ENCODE data around the gene TPD52L2. TPM values are rescaled to one million over a fixed set of nuclear protein-coding genes. Genes with fewer than 3 reads are reported as not detected.
"Not testable (repeated sequence)": the region's sequence is repeated elsewhere in the genome, so short reads cannot be mapped to it uniquely, and the experiment has no call there.

TPD52L2 gene
- total RNA-seq, 1 donor, result 54.8 TPM

DNA sequence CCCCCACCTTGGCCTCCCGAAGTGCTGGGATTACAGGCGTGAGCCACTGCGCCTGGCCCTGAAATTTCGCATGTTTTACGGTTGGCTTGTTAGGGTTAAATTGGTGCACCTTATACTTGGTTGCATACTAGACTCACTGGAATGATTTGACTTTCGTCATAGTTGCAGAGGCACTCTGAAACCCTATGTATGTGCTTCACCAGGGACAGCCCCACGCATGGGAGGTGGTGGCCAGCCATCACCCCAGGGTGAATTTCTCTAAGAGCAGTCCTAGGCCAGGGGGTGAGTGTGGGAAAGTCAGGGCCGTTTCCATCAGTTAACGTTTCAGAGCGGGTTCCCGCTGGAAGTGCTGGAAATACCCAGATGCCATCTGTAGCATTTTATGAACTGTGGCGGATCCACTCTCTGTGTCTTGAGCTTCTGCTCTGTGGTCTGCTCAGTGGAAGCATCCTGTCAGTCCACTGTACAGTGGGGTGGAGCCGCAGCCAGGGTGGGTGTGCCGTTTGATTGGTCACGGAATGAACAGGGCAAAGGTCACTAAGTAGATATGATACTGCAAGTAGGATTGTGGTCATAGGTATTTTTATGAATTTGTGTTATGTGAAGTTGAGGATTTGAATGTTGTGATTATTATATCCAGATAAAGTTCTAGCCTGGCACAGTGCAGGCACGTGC is 43.1 kb downstream of the TPD52L2 start:
- H3K4me1 ChIP-seq (ENCODE audit: insufficient read depth, low read length), result peaks cover 82% of the 10 kb centered on the region
- H3K4me3 ChIP-seq (ENCODE audit: low read length), result no peak overlapping the region
- no peaks in the 10 kb centered on the region for H3K27me3 ChIP-seq (ENCODE audit: insufficient read depth, low read length)
- no peaks in the 10 kb centered on the region for H3K9me3 ChIP-seq (ENCODE audit: low read depth, low read length)

DNA sequence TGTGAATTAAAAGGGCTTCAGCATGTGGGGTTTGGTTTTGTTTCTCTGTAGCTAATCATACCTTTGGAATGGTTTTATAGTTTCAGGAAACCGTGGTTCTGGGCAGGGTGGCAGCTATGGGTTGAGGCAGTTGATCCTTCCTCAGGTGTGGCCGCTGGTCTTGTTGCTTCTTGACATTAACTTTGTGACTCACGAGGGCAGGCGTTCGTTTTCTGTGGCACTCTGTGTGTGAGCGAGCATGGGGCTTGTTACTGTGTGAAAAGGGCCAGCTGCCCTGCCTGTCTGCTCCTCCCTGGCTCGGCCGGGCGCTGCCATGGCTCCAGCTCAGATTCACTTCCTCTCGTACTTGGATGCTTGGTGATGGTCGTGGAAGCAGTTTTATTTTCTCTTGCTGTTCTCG is 46.1 kb downstream of the TPD52L2 start:
- Histone ChIP-seq H3K9me3 (ENCODE audit: low read depth, low read length) (no peaks in the 10 kb centered on the region), H3K27me3 (ENCODE audit: insufficient read depth, low read length) (no peaks in the 10 kb centered on the region), H3K4me3 (ENCODE audit: low read length) (no peak overlapping the region), H3K4me1 (ENCODE audit: insufficient read depth, low read length) (peaks cover 60% of the 10 kb centered on the region)

DNA sequence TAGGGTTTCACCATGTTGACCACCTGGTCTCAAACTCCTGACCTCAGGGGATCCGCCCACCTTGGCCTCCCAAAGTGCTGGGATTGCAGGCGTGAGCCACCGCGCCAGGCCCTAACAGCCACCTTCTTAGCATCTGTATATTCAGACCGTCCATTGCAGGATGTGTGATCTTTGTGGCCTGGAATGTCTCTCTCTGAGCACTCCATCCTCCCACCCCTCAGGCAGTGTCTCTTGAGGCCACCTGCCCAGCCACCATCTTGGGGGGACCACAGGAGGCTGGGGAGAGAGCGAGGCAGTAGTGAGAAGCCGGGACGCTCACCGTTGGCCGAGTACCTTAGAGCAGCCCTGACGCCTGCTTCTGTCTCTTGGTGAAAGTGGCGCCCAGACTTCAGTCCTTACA is 48.7 kb downstream of the TPD52L2 start:
- Histone ChIP-seq H3K4me1 (ENCODE audit: insufficient read depth, low read length) (peaks cover 36% of the 10 kb centered on the region), H3K9me3 (ENCODE audit: low read depth, low read length) (no peaks in the 10 kb centered on the region), H3K27me3 (ENCODE audit: insufficient read depth, low read length) (no peaks in the 10 kb centered on the region), H3K4me3 (ENCODE audit: low read length) (no peak overlapping the region)

DNA sequence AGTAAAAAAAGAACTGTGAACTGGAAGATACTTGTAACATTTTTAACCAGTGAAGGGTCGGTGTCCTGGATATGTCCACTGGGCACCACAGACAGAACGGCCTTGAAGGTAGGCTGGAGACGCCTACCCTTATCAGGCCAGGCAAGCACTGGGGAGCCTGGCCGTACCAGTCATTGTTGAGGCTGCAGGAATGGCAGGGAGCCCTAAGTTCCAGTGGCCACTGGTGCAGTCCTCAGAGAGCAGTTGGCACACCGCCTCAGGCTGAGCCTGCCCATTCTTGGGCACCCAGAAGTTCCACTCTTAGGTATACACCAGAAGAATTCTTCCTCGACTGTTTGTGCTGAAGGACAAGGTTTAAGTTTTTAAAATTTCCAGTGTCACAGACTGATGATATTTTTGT is 50.4 kb downstream of the TPD52L2 start:
- H3K27me3 ChIP-seq (ENCODE audit: insufficient read depth, low read length), result no peaks in the 10 kb centered on the region
- H3K4me1 ChIP-seq (ENCODE audit: insufficient read depth, low read length), result peaks cover 29% of the 10 kb centered on the region
- H3K4me3 ChIP-seq (ENCODE audit: low read length), result no peak overlapping the region
- no peaks in the 10 kb centered on the region for H3K9me3 ChIP-seq (ENCODE audit: low read depth, low read length)

DNA sequence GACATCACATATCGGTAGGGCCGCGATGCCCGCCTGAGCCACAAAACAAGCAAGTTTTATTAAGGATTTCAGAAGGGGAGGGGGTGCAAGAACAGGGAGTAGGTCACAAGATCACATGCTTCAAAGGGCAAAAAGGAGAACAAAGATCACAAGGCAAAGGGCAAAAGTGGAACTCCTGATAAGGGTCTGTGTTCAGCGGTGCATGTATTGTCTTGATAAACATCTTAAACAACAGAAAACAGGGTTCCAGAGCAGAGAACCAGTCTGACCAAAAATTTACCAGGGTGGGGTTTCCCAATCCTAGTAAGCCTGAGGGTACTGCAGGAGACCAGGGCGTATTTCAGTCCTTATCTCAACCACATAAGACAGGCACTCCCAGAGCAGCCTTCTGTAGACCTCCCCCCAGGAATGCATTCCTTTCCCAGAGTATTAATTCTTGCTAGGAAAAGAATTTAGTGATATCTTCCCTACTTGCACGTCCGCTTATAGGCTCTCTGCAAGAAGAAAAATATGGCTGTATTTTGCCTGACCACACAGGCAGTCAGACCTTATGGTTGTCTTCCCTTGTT is 51.4 kb downstream of the TPD52L2 start:
- H3K4me3 ChIP-seq (ENCODE audit: low read length); H3K27me3 ChIP-seq (ENCODE audit: insufficient read depth, low read length); H3K9me3 ChIP-seq (ENCODE audit: low read depth, low read length): not testable (repeated sequence)
- H3K4me1 ChIP-seq (ENCODE audit: insufficient read depth, low read length), result peaks cover 19% of the 10 kb centered on the region

DNA sequence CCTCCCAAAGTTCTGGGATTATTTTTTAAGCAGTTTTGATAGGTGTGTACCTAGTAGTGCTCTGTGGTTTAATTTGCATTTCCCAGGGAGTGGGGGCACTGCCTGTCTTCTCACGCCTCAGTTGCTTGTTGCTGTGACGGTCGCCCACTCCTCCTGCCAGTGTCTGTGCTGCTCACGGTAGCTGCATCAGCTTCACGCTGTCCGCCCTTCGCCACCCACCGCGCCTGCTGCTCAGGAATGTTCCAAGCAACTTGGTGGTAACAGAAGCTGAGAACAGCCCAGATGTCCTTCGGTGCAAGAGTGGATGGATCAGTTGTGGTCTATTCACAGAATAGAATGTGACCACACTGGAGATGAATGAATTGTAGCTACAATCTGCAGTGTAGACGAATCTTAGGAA is 52.7 kb downstream of the TPD52L2 start:
- Histone ChIP-seq H3K4me1 (ENCODE audit: insufficient read depth, low read length) (peaks cover 6% of the 10 kb centered on the region), H3K4me3 (ENCODE audit: low read length) (no peak overlapping the region), H3K27me3 (ENCODE audit: insufficient read depth, low read length) (no peaks in the 10 kb centered on the region), H3K9me3 (ENCODE audit: low read depth, low read length) (no peaks in the 10 kb centered on the region)

DNA sequence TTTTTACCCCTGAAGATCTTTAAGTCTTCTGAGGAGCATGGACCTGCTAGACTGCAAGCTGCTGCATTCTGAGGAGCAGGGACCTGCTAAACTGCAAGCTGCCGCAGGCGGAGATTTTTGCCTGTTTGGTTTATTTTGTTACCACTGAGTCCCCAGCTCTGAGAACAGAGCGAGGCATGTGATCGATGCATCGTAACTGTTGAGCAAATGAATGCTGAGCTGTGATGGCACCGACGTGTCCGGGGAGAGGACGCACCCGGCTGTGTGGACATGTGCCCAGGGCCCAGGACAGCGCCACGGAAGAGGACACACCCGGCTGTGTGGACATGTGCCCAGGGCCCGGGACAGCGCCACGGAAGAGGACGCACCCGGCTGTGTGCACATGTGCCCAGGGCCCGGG is 54.1 kb downstream of the TPD52L2 start:
- H3K4me1 ChIP-seq (ENCODE audit: insufficient read depth, low read length), result no peaks in the 10 kb centered on the region
- no peak overlapping the region for H3K4me3 ChIP-seq (ENCODE audit: low read length)
- no peaks in the 10 kb centered on the region for H3K9me3 ChIP-seq (ENCODE audit: low read depth, low read length)
- no peaks in the 10 kb centered on the region for H3K27me3 ChIP-seq (ENCODE audit: insufficient read depth, low read length)

DNA sequence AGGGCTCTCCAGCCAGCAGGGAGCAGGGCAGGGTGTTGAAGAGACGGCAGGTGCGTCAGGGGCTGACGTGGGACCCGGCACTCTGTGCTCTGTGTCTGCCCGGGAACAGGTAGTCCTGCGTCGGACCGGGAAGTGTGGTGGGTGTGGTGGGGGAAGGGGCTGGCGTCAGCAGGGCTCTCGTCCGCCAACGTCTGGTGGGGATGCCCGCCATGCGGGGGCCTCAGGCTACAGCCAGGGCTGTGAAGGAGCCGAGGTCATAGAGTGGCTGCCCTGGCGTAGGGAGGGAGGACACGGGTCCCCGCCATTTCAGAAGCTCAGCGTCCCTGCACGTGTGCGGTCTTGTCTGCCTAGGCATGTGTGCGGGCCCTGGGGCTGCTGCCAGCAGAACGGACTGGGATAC is 55.2 kb downstream of the TPD52L2 start:
- Histone ChIP-seq H3K9me3 (ENCODE audit: low read depth, low read length) (no peaks in the 10 kb centered on the region), H3K4me1 (ENCODE audit: insufficient read depth, low read length) (no peaks in the 10 kb centered on the region), H3K4me3 (ENCODE audit: low read length) (no peak overlapping the region), H3K27me3 (ENCODE audit: insufficient read depth, low read length) (no peaks in the 10 kb centered on the region)

DNA sequence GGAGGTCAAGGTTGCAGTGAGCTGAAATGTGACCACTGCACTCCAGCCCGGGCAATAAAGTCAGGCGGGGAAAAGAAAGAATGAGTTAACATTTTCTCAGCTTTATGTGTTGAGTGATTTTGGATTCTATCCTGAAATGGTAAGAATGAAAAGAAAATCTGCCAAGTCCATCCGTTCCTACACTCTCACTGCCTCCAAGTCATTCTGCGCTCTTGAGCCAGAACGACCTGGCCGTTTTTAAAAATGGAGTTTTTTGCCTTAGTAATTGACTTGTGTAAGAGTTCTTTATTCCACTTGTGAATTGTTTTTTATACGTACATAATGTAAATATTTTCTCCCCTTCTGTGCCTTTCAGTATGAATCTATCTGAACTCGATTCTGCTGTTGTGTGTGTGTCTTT is 58.6 kb downstream of the TPD52L2 start:
- H3K27me3 ChIP-seq (ENCODE audit: insufficient read depth, low read length), result no peaks in the 10 kb centered on the region
- H3K9me3 ChIP-seq (ENCODE audit: low read depth, low read length), result no peaks in the 10 kb centered on the region
- H3K4me1 ChIP-seq (ENCODE audit: insufficient read depth, low read length), result no peaks in the 10 kb centered on the region
- H3K4me3 ChIP-seq (ENCODE audit: low read length), result no peak overlapping the region

DNA sequence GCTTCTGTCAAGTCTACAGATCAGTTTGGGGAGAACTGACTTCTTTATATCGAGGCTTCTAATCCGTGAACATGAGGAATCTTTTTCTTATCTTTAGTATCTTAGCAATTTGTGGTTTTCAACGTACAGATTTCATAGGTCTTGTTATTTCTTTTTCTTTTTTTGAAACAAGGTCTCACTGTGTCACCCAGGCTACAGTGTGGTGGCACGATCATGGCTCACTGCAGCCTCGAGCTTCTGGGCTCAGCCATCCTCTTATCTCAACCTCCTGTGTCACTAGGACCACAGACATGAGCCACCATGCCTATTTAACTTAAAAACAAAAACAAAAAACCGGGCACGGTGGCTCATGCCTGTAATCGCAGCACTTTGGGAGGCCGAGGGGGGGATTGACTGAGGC is 59.2 kb downstream of the TPD52L2 start:
- no peaks in the 10 kb centered on the region for H3K9me3 ChIP-seq (ENCODE audit: low read depth, low read length)
- H3K4me3 ChIP-seq (ENCODE audit: low read length), result no peak overlapping the region
- no peaks in the 10 kb centered on the region for H3K27me3 ChIP-seq (ENCODE audit: insufficient read depth, low read length)
- H3K4me1 ChIP-seq (ENCODE audit: insufficient read depth, low read length), result no peaks in the 10 kb centered on the region

DNA sequence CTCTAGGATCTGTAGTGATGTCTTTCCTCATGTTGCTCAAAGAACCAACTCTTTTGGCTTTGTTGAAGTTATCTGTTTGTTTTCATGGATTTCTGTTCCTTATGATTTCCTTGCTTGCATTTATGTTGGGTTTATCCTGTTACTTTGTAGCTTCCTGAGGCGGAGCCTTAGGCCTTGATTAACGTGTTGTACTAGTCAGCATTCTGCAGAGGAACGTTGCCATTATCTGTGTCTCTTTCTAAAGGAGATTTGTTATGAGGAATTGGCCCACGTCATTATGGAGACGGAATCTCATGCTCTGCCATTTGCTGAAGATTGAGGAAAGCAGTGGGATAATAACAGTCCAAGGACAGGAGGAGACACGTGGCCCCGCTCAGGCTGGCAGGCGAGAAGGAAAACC is 61.2 kb downstream of the TPD52L2 start:
- Histone ChIP-seq H3K9me3 (ENCODE audit: low read depth, low read length) (no peaks in the 10 kb centered on the region), H3K27me3 (ENCODE audit: insufficient read depth, low read length) (no peaks in the 10 kb centered on the region), H3K4me3 (ENCODE audit: low read length) (no peak overlapping the region), H3K4me1 (ENCODE audit: insufficient read depth, low read length) (no peaks in the 10 kb centered on the region)

DNA sequence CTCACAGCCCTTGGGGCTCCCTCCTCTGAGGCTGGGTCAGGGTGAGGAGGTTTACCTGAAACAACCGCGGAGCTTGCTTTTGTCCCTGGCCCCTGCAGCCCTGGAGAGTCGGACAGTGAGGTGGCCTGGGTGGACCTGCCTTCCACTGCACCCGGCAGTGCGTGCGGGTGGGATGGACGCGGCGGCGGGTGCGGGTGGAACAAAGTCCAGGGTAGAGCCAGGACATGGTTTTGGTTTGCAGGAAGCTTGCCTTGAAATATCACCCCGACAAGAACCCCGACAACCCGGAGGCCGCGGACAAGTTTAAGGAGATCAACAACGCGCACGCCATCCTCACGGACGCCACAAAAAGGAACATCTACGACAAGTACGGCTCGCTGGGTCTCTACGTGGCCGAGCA is 64.0 kb downstream of the TPD52L2 start:
- Histone ChIP-seq H3K27me3 (ENCODE audit: insufficient read depth, low read length) (no peaks in the 10 kb centered on the region), H3K9me3 (ENCODE audit: low read depth, low read length) (no peaks in the 10 kb centered on the region), H3K4me3 (ENCODE audit: low read length) (no peak overlapping the region), H3K4me1 (ENCODE audit: insufficient read depth, low read length) (no peaks in the 10 kb centered on the region)

DNA sequence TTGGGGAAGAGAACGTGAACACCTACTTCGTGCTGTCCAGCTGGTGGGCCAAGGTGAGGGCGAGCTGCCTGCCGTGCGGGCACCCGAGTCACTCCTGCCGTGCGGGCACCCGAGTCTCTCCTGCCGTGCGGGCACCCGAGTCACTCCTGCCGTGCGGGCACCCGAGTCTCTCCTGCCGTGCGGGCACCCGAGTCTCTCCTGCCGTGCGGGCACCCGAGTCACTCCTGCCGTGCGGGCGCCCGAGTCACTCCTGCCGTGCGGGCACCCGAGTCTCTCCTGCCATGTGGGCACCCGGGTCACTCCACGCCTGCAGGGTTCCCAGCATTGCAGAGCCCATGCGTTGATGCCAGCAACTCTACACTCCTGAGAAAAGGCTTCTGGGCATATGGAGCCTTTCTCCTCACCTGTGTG is 64.4 kb downstream of the TPD52L2 start:
- H3K27me3 ChIP-seq (ENCODE audit: insufficient read depth, low read length); H3K9me3 ChIP-seq (ENCODE audit: low read depth, low read length); H3K4me3 ChIP-seq (ENCODE audit: low read length); H3K4me1 ChIP-seq (ENCODE audit: insufficient read depth, low read length): not testable (repeated sequence)

DNA sequence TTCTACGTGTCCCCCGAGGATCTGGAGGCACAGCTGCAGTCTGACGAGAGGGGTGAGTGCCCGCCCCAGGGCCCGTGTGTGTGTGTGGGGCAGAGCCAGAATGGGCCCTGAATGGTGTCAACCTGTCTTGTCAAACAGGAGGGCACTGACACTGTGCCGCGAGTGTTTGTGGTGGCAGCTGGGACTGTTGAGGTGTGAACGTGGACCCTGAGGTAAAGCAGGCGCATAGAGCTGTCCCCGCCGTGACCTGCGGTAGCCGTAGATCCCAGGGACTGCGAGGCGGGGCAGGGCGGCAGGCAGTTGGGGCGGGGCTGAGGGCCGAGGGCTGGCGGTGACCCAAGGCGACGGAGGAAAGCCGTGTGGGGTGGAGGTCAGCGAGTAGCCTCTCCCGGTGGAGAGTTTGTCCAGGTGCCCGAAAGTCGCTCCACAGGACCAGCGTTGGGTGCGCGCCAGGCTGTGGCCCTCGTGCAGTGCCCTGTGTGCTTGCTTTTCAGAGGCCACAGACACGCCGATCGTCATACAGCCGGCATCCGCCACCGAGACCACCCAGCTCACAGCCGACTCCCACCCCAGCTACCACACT is 66.0 kb downstream of the TPD52L2 start:
- H3K4me3 ChIP-seq (ENCODE audit: low read length), result no peak overlapping the region
- no peaks in the 10 kb centered on the region for H3K4me1 ChIP-seq (ENCODE audit: insufficient read depth, low read length)
- H3K27me3 ChIP-seq (ENCODE audit: insufficient read depth, low read length), result no peaks in the 10 kb centered on the region
- H3K9me3 ChIP-seq (ENCODE audit: low read depth, low read length), result no peaks in the 10 kb centered on the region

DNA sequence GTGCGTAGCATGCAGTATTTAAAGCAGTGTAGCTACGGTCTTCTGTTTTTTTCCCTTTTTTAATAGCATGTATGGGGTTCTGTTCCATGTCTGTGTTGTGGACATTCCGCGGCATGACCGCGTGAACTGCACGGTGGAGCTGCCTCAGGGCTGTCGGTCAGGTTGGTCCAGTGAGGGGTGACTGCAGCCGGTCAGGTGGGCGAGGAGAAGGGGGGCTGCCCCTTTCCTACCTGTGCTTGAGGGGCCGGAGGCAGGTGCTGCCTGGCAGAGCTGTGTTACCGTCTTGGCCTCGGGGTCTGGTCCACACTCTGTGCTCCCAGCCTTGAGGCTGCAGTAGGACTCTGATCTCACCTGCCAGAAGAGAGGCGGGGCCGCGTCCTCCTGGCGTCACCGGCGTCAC is 66.7 kb downstream of the TPD52L2 start:
- H3K9me3 ChIP-seq (ENCODE audit: low read depth, low read length), result no peaks in the 10 kb centered on the region
- no peaks in the 10 kb centered on the region for H3K27me3 ChIP-seq (ENCODE audit: insufficient read depth, low read length)
- no peak overlapping the region for H3K4me3 ChIP-seq (ENCODE audit: low read length)
- no peaks in the 10 kb centered on the region for H3K4me1 ChIP-seq (ENCODE audit: insufficient read depth, low read length)

DNA sequence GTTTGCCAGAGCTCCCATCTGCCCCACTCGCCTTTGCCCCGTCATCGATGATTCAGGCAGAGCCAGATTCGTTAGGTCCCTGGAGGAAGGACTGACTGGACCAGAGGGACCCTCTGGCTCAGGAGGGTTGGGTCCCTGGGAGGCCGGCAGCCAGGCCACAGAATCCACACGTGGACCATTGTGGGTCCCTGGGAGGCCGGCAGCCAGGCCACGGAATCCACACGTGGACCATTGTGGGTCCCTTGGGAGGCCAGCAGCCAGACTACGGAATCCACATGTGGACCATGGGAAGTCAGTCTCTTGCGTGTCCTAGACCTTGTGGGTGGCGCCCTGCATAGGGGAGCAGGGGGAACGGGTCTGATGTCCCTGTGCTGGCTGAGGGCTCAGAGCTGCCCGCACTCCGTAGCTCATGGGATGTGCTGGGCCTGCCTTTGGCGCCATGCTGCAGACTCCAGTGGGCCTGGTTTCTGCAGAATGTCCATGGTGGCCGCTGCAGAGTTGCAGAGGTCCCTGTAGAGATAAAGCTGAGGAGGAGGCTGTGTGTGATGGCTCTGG is 67.6 kb downstream of the TPD52L2 start:
- no peaks in the 10 kb centered on the region for H3K4me1 ChIP-seq (ENCODE audit: insufficient read depth, low read length)
- no peak overlapping the region for H3K4me3 ChIP-seq (ENCODE audit: low read length)
- H3K27me3 ChIP-seq (ENCODE audit: insufficient read depth, low read length), result no peaks in the 10 kb centered on the region
- H3K9me3 ChIP-seq (ENCODE audit: low read depth, low read length), result no peaks in the 10 kb centered on the region
